Stimulated activated CD8-positive, alpha-beta memory T cell treated with anti-CD3 and anti-CD28 coated beads, Interleukin-12 subunit alpha, Interleukin-12 subunit beta, amount 100 ng/mL, for 24 hours (primary cell): ENCODE measurements around the gene PTGR1.
"Not testable (repeated sequence)": the region's sequence is repeated elsewhere in the genome, so short reads cannot be mapped to it uniquely, and the experiment has no call there.

Experiments
- DNase-seq: peaks from one replicate; pipeline ENCODE4 v3.0.0-alpha.2; 2020; ENCODE audit errors: extremely low read depth

Gene PTGR1

GRCh38 chr9:111599092-111599954, at the start of gene PTGR1:
Gene PTGR1, minus strand, starts transcription at chr9:111599647. Its CDS starts 2,225 bp downstream, at chr9:111597422.
- no peak for DNase-seq

- no peak for DNase-seq
Measured at GRCh38 chr9:111649016-111649415, 49.6 kb upstream of the PTGR1 start.

- DNase-seq = no peak
Measured at GRCh38 chr9:111648066-111648465, 48.6 kb upstream of the PTGR1 start.

GRCh38 chr9:111646417-111646816, 47.0 kb upstream of the PTGR1 start:
- DNase-seq = no peak

- no peak for DNase-seq
Measured at GRCh38 chr9:111645806-111646205, 46.4 kb upstream of the PTGR1 start.

GRCh38 chr9:111644195-111644772, 44.8 kb upstream of the PTGR1 start:
- DNase-seq = no peak

- DNase-seq = no peak
Measured at GRCh38 chr9:111637421-111637950, 38.0 kb upstream of the PTGR1 start.

- no peak for DNase-seq
Measured at GRCh38 chr9:111634860-111635259, 35.4 kb upstream of the PTGR1 start.

GRCh38 chr9:111633389-111633736, 33.9 kb upstream of the PTGR1 start:
- DNase-seq = no peak

GRCh38 chr9:111632695-111633388, 33.4 kb upstream of the PTGR1 start:
- no peak for DNase-seq

- DNase-seq = no peak
Measured at GRCh38 chr9:111632060-111632459, 32.6 kb upstream of the PTGR1 start.

- peak; percentile 84 for DNase-seq
Measured at GRCh38 chr9:111631214-111631971, 31.9 kb upstream of the PTGR1 start, which contains the start of gene DNAJC25. Gene DNAJC25, plus strand, starts transcription at chr9:111631334. Its CDS starts 74 bp downstream, at chr9:111631408.

GRCh38 chr9:111630964-111631213, 31.4 kb upstream of the PTGR1 start:
- no peak for DNase-seq

GRCh38 chr9:111630182-111630963, 30.9 kb upstream of the PTGR1 start:
- DNase-seq = no peak

GRCh38 chr9:111628411-111628810, 29.0 kb upstream of the PTGR1 start:
- DNase-seq = no peak

- no peak for DNase-seq
Measured at GRCh38 chr9:111627260-111627963, 28.0 kb upstream of the PTGR1 start.

- DNase-seq = no peak
Measured at GRCh38 chr9:111622626-111623025, 23.2 kb upstream of the PTGR1 start.

GRCh38 chr9:111621895-111622480, 22.5 kb upstream of the PTGR1 start:
- no peak for DNase-seq

GRCh38 chr9:111617349-111617748, 17.9 kb upstream of the PTGR1 start:
- not testable (repeated sequence) for DNase-seq

GRCh38 chr9:111615928-111616327, 16.5 kb upstream of the PTGR1 start:
- DNase-seq = no peak
